Fibroblast of lung (primary cell): ENCODE measurements around the gene ME1. TPM values are rescaled to one million over a fixed set of nuclear protein-coding genes. Genes with fewer than 3 reads are reported as not detected.

Experiments
- DNase-seq, 2 donors: peaks; one replicate each; pipeline versions ENCODE4 v3.0.0 to v3.0.0-alpha.2; 2010; ENCODE audit warnings: low read depth in 2 of 2
- H2AFZ ChIP-seq: 2 replicates; pipeline ENCODE4 v1.5.1; 2012; ENCODE audit warnings: low read length, control low read depth, inconsistent platforms
- H3K27ac ChIP-seq: 2 replicates; pipeline ENCODE4 v1.5.1; 2011; ENCODE audit warnings: low read length, control low read depth; ENCODE audit not compliant: insufficient read depth
- H3K27me3 ChIP-seq: 2 replicates; pipeline ENCODE4 v1.5.1; 2011; ENCODE audit warnings: mild to moderate bottlenecking, low read length; ENCODE audit not compliant: control insufficient read depth, insufficient read depth
- H3K36me3 ChIP-seq: 2 replicates; pipeline ENCODE4 v1.5.1; 2011; ENCODE audit warnings: low read length; ENCODE audit not compliant: control insufficient read depth, insufficient read depth
- H3K4me1 ChIP-seq: 2 replicates; pipeline ENCODE4 v1.5.1; 2011; ENCODE audit warnings: low read length; ENCODE audit not compliant: control insufficient read depth, insufficient read depth; ENCODE audit errors: extremely low read depth
- H3K4me2 ChIP-seq: 2 replicates; pipeline ENCODE4 v1.5.1; 2011; ENCODE audit warnings: low read length, control low read depth; ENCODE audit not compliant: insufficient read depth; ENCODE audit errors: extremely low read depth
- H3K4me3 ChIP-seq, 4 experiments: fragments of 200-600 bp in 1 of 4; sonication (generic) in 1 of 4; replicated peaks in 1 of 4; 2 replicates each; pipeline ENCODE4 v1.5.1; 2011 to 2016; ENCODE audit warnings: low read length in 4 of 4, low read depth in 3 of 4, mild to moderate bottlenecking in 3 of 4, control low read depth in 2 of 4, inconsistent platforms in 1 of 4, mixed read lengths in 1 of 4; ENCODE audit not compliant: insufficient read depth in 1 of 4; ENCODE audit errors: control extremely low read depth in 1 of 4
- H3K79me2 ChIP-seq: 2 replicates; pipeline ENCODE4 v1.5.1; 2012; ENCODE audit warnings: mild to moderate bottlenecking, low read length, inconsistent platforms; ENCODE audit not compliant: control insufficient read depth, insufficient read depth
- H3K9ac ChIP-seq: 2 replicates; pipeline ENCODE4 v1.5.1; 2011; ENCODE audit warnings: mild to moderate bottlenecking, low read length, control low read depth; ENCODE audit not compliant: insufficient read depth
- H3K9me3 ChIP-seq: 2 replicates; pipeline ENCODE4 v1.5.1; 2012; ENCODE audit warnings: low read depth, low read length; ENCODE audit not compliant: control insufficient read depth, insufficient read depth
- H4K20me1 ChIP-seq: 2 replicates; pipeline ENCODE4 v1.5.1; 2011; ENCODE audit warnings: low read length; ENCODE audit not compliant: control insufficient read depth, insufficient read depth; ENCODE audit errors: extremely low read depth
- EZH2 ChIP-seq: IDR thresholded peaks from 2 replicates; pipeline ENCODE4 v1.5.1; 2012; ENCODE audit warnings: low read length, control low read depth, mild to moderate bottlenecking; ENCODE audit errors: missing control alignments
- polyA plus RNA-seq, 2 donors: library from polyadenylated mRNA; depleted of rRNA in 1 of 2; stranded (reverse) in 1 of 2; unstranded in 1 of 2; fragments of >200 nt; gene quantifications; 2 replicates each; pipeline ENCODE4 v1.2.1, GENCODE V29; 2011 to 2012; ENCODE audit warnings: missing spikeins in 1 of 2
- total RNA-seq: library from RNA; depleted of rRNA; stranded (reverse); fragments of >200 nt; gene quantifications from 2 replicates; pipeline ENCODE4 v1.2.1, GENCODE V29; 2014
- TF ChIP-seq, protein P1 (sequence below), 2 donors: IDR thresholded peaks in 1 of 2; conservative IDR thresholded peaks in 1 of 2; 1 replicate in 1 of 2; 2 replicates in 1 of 2; pipeline ENCODE4 v1.5.1; 2011 to 2012; ENCODE audit warnings: low read length in 2 of 2, control low read depth in 1 of 2, inconsistent platforms in 1 of 2, low read depth in 1 of 2, mild to moderate bottlenecking in 1 of 2

ME1 gene
- total and polyA plus RNA-seq, 2 donors (not counting 1 experiment from before 2014, with no cell fraction given), result 35.8 to 44.3 TPM

DNA sequence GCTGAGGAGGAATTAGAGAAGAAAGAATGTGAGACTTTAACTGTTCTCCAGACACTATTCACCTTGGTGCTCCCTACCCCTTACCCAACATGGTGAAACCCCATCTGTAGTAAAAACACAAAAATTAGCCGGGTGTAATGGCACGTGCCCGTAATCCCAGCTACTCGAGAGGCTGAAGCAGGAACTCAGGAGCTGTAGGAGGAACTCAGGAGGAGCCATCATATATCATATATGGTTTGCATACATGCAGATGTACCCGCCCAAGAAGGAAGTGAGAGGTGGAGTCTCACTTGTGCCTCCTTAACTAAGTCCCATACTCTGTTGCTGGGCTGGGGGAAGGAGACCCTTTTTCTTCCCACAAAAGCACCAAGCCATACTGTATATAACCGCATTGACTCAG lies 35.5 kb upstream of the ME1 start:
- H3K4me3 ChIP-seq, result no peak overlapping the region
- no peaks in the 10 kb centered on the region for H3K9me3 ChIP-seq
- TF ChIP-seq, protein P1, sequence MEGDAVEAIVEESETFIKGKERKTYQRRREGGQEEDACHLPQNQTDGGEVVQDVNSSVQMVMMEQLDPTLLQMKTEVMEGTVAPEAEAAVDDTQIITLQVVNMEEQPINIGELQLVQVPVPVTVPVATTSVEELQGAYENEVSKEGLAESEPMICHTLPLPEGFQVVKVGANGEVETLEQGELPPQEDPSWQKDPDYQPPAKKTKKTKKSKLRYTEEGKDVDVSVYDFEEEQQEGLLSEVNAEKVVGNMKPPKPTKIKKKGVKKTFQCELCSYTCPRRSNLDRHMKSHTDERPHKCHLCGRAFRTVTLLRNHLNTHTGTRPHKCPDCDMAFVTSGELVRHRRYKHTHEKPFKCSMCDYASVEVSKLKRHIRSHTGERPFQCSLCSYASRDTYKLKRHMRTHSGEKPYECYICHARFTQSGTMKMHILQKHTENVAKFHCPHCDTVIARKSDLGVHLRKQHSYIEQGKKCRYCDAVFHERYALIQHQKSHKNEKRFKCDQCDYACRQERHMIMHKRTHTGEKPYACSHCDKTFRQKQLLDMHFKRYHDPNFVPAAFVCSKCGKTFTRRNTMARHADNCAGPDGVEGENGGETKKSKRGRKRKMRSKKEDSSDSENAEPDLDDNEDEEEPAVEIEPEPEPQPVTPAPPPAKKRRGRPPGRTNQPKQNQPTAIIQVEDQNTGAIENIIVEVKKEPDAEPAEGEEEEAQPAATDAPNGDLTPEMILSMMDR (conservative IDR thresholded peaks at IDR 0.05 in 1 of 2, IDR thresholded peaks at IDR 0.05 in 1 of 2; ENCODE audit: low read depth in 1 of 2, low read length in 2 of 2), result no peak
- TF ChIP-seq EZH2, result no peak
- H3K27ac ChIP-seq, result no peak overlapping the region
- H3K36me3 ChIP-seq, result no peaks in the 10 kb centered on the region
- no peak overlapping the region for H3K4me2 ChIP-seq
- H4K20me1 ChIP-seq, result no peaks in the 10 kb centered on the region
- no peaks in the 10 kb centered on the region for H3K27me3 ChIP-seq
- H3K79me2 ChIP-seq, result no peaks in the 10 kb centered on the region
- no peak for DNase-seq
- no peak overlapping the region for H3K9ac ChIP-seq
- no peak overlapping the region for H2AFZ ChIP-seq
- H3K4me1 ChIP-seq, result no peaks in the 10 kb centered on the region

- no peak for DNase-seq
- Histone ChIP-seq H3K4me1 (no peaks in the 10 kb centered on the region), H3K9ac (no peak overlapping the region)
These were observed 33.7 kb upstream of the ME1 start for GRCh38 chr6:83464381-83465140.

GRCh38 chr6:83463886-83464285 lies 33.0 kb upstream of the ME1 start:
- no peaks in the 10 kb centered on the region for H3K9me3 ChIP-seq
- no peaks in the 10 kb centered on the region for H3K36me3 ChIP-seq
- no peaks in the 10 kb centered on the region for H3K4me1 ChIP-seq
- TF ChIP-seq, protein P1 (conservative IDR thresholded peaks at IDR 0.05 in 1 of 2, IDR thresholded peaks at IDR 0.05 in 1 of 2; ENCODE audit: low read depth in 1 of 2, low read length in 2 of 2), result no peak
- no peak for TF ChIP-seq EZH2
- no peaks in the 10 kb centered on the region for H4K20me1 ChIP-seq
- no peak overlapping the region for H2AFZ ChIP-seq
- no peak overlapping the region for H3K9ac ChIP-seq
- H3K4me3 ChIP-seq, result no peak overlapping the region
- no peaks in the 10 kb centered on the region for H3K27me3 ChIP-seq
- DNase-seq, result peak in 1 of 2 donors; percentile 77
- no peak overlapping the region for H3K4me2 ChIP-seq
- H3K27ac ChIP-seq, result no peak overlapping the region
- no peaks in the 10 kb centered on the region for H3K79me2 ChIP-seq

More at GRCh38 chr6:83464381-83465140, 33.7 kb upstream of the ME1 start:
- Histone ChIP-seq H3K9me3 (no peaks in the 10 kb centered on the region), H3K79me2 (no peaks in the 10 kb centered on the region), H4K20me1 (no peaks in the 10 kb centered on the region), H3K27me3 (no peaks in the 10 kb centered on the region), H2AFZ (no peak overlapping the region), H3K27ac (no peak overlapping the region), H3K4me3 (no peak overlapping the region), H3K36me3 (no peaks in the 10 kb centered on the region), H3K4me2 (no peak overlapping the region)
- no peak for TF ChIP-seq EZH2
- TF ChIP-seq, protein P1 (conservative IDR thresholded peaks at IDR 0.05 in 1 of 2, IDR thresholded peaks at IDR 0.05 in 1 of 2; ENCODE audit: low read depth in 1 of 2, low read length in 2 of 2), result no peak
